ENCODE data around the gene NFATC1.

The NFATC1 gene

DNA sequence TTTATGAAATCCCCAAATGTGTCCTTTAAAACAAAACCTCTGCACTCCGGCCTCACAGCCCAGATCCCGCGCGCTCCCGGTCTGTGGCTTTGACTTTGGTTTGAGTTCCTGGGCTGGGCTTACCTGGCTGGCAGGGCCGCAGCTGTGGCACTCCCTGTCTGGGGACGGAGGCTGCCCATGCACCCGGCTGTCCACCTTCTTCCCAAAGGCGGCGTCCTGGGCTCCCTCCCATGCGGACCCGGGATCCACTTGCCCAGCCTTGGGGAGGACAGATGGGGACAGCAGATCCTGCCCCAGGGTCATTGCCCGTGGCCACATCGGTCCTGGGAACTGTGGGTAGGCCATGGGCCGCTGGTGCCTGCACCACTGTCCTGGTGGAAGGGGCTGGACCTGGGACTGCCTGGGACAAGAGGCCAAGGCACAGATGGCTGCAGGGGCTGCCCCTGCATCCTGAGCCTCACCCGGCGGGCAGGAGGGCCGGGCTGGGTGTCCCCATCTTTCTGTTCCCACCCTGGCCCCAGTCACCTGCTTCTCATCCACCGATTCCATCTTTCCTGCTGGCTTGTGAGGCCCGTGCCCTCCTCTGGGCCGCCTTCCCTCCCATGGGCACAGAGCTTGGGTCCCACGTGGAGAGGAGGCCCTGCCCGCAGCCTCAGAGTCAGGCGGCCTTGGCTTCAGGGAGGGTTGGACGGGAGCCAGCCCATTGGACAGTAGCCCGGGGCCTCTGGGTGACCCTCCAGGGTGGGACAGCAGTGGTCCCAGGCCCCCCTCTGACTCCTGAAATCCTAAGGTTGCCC is 27.7 kb downstream of the NFATC1 start:
- in situ Hi-C loops (cut with MboI; ENCODE audit: low sequenced_read_pairs, unreplicated experiment) = no loop called here
- TF ChIP-seq, protein P1, sequence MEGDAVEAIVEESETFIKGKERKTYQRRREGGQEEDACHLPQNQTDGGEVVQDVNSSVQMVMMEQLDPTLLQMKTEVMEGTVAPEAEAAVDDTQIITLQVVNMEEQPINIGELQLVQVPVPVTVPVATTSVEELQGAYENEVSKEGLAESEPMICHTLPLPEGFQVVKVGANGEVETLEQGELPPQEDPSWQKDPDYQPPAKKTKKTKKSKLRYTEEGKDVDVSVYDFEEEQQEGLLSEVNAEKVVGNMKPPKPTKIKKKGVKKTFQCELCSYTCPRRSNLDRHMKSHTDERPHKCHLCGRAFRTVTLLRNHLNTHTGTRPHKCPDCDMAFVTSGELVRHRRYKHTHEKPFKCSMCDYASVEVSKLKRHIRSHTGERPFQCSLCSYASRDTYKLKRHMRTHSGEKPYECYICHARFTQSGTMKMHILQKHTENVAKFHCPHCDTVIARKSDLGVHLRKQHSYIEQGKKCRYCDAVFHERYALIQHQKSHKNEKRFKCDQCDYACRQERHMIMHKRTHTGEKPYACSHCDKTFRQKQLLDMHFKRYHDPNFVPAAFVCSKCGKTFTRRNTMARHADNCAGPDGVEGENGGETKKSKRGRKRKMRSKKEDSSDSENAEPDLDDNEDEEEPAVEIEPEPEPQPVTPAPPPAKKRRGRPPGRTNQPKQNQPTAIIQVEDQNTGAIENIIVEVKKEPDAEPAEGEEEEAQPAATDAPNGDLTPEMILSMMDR (IDR thresholded peaks at IDR 0.05; ENCODE audit: borderline replicate concordance, control extremely low read depth, extremely low read depth, insufficient read depth, missing control alignments) = no peak
- no peak for DNase-seq (ENCODE audit: low spot score)

- TF ChIP-seq, protein P1 (IDR thresholded peaks at IDR 0.05; ENCODE audit: borderline replicate concordance, control extremely low read depth, extremely low read depth, insufficient read depth, missing control alignments) = no peak
- DNase-seq (ENCODE audit: low spot score) = no peak
- in situ Hi-C loops (cut with MboI; ENCODE audit: low sequenced_read_pairs, unreplicated experiment) = no loop called here
Observed at GRCh38 chr18:79424008-79424565, 28.4 kb downstream of the NFATC1 start.

DNA sequence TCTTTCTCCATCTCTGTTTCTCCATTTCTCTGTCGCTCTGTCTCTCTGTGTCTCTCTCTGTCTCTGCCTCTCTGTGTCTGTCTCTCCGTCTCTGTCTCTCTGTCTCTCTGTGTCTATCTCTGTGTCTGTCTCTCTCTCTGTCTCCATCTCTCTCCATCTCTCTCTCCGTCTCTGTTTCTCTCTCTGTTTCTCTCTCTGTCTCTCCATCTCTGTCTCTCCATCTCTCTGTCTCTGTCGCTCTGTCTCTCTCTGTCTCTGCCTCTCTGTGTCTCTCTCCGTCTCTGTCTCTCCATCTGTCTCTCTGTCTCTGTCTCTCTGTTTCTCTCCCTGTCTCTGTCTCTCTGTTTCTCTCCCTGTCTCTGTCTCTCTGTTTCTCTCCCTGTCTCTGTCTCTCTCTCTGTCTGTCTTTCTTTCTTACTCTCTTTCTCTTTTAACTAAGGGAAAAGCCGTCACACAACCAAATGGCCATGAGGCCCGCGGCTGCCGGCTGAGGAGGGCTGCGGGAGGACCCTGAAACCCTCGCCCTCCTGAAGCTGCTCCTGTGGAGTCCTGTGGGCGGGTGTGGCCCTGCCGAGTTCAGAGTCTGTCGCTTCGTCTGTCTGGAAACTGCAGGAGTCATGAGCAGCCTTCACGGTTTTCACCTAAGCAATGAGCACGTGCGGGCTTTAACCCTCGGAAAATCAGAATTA is 29.3 kb downstream of the NFATC1 start:
- TF ChIP-seq, protein P1 (IDR thresholded peaks at IDR 0.05; ENCODE audit: borderline replicate concordance, control extremely low read depth, extremely low read depth, insufficient read depth, missing control alignments) = no peak
- in situ Hi-C loops (cut with MboI; ENCODE audit: low sequenced_read_pairs, unreplicated experiment) = no loop called here
- DNase-seq (ENCODE audit: low spot score) = no peak

DNA sequence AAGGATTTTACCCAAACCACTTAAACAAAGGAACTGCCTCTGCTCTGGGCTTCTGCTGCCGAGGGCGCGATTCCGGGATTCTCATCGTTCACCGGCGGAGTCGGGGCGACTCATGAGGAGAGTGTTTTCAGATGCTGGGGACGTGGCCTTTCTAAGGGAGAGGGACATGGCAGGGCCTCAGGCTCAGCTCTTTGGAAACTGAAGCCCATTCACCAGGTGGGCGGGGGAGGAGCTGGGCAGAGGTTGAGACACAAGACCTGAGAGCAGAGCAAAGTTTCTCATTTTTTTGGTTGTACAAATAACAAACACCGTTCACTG is 29.8 kb downstream of the NFATC1 start:
- in situ Hi-C loops (cut with MboI; ENCODE audit: low sequenced_read_pairs, unreplicated experiment) = no loop called here
- TF ChIP-seq, protein P1 (IDR thresholded peaks at IDR 0.05; ENCODE audit: borderline replicate concordance, control extremely low read depth, extremely low read depth, insufficient read depth, missing control alignments) = no peak
- DNase-seq (ENCODE audit: low spot score) = no peak

DNA sequence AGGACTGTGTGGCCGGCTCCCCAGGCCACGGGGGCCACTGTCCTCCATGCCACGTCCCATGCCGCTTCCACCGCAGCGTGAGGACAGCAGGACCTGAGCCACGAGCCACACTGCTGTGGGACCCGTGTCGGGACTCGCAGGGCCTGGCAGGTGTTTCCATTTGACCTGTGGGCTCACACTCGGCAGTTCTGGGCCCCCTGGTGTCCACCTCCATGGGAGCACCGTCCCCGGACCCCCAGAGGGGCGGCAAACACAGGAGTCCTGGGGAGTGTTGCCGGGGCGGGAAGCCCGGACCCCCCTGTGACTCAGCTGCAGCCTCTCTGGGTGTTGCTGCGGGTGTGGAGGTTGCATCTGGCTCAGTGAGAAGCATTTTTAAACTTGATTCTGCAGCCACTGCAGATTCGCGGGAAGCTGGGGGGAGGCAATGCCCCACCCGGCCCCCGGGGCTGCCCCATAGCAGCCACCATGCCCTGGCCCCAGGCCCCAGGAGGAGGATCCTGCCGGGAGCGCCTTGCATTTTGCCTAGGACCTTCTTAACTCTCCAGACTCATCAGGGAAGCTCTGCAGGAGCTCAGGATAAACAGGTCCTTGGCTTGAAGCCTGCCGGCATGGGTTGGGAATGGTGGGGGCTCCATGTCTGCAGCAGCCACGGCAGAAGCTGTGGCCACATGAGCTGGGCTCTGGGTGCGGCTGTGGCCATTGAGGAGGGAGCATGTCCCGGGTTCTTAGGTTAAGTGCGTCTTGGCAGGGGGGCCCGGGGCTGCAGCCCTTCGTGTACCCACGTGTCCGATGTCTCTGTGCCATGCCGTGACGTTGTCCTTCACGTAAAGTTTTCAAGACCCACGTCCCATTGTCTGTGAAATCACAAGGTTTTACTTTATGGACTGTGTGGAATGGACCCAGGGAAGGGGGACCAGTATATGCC is 30.9 kb downstream of the NFATC1 start:
- TF ChIP-seq, protein P1 (IDR thresholded peaks at IDR 0.05; ENCODE audit: borderline replicate concordance, control extremely low read depth, extremely low read depth, insufficient read depth, missing control alignments) = no peak
- in situ Hi-C loops (cut with MboI; ENCODE audit: low sequenced_read_pairs, unreplicated experiment) = no loop called here
- DNase-seq (ENCODE audit: low spot score) = no peak

Data from GM13976 (cell line).